HepG2 (cell line): ENCODE data around the gene TADA2B. TPM values are rescaled to one million over a fixed set of nuclear protein-coding genes. Genes with fewer than 3 reads are reported as not detected.

Experiments
- ELF1 ChIP-seq: sonication (generic); formaldehyde crosslinking; IDR thresholded peaks from 2 replicates; pipeline ENCODE4 v1.4.0; 2020; ENCODE audit warnings: missing genetic modification reagents
- ERF ChIP-seq: IDR thresholded peaks from 2 replicates; pipeline ENCODE4 v1.6.1; 2018; ENCODE audit warnings: missing biosample characterization, missing genetic modification reagents
- HES4 ChIP-seq: sonication (generic); formaldehyde crosslinking; IDR thresholded peaks from 2 replicates; pipeline ENCODE4 v1.9.0; 2021; ENCODE audit warnings: mild to moderate bottlenecking, missing genetic modification reagents, borderline replicate concordance
- NFE2 ChIP-seq: sonication (generic); formaldehyde crosslinking; IDR thresholded peaks from 2 replicates; pipeline ENCODE4 v1.4.0; 2020; ENCODE audit warnings: missing genetic modification reagents
- PAF1 ChIP-seq: IDR thresholded peaks from 2 replicates; pipeline ENCODE4 v1.6.1; 2016; ENCODE audit warnings: missing genetic modification reagents, missing compliant biosample characterization
- RAD51 ChIP-seq: fragments of 450-650 bp; IDR thresholded peaks from 2 replicates; pipeline ENCODE4 v1.6.1; 2016; ENCODE audit warnings: borderline replicate concordance
- ZNF124 ChIP-seq: sonication (generic); formaldehyde crosslinking; IDR thresholded peaks from 2 replicates; pipeline ENCODE4 v1.4.0; 2020; ENCODE audit warnings: missing genetic modification reagents
- ZNF446 ChIP-seq: sonication (generic); formaldehyde crosslinking; IDR thresholded peaks from 2 replicates; pipeline ENCODE4 v1.5.0; 2020; ENCODE audit warnings: mild to moderate bottlenecking, missing genetic modification reagents
- ZNF510 ChIP-seq: sonication (generic); formaldehyde crosslinking; IDR thresholded peaks from 2 replicates; pipeline ENCODE4 v1.4.0; 2020; ENCODE audit warnings: low read depth, mild to moderate bottlenecking, missing genetic modification reagents
- ZNF605 ChIP-seq: sonication (generic); formaldehyde crosslinking; IDR thresholded peaks from 2 replicates; pipeline ENCODE4 v1.8.0; 2022; ENCODE audit warnings: mild to moderate bottlenecking, missing genetic modification reagents
- ZZZ3 ChIP-seq: sonication (generic); formaldehyde crosslinking; IDR thresholded peaks from 2 replicates; pipeline ENCODE4 v1.4.0; 2020; ENCODE audit warnings: missing genetic modification reagents, mild to moderate bottlenecking, borderline replicate concordance
- polyA plus RNA-seq, 8 experiments: library from polyadenylated mRNA; depleted of rRNA in 3 of 8; stranded (reverse) in 7 of 8; unstranded in 1 of 8; fragments of >200 nt; fragmentation: Illumina TruSeq in 4 of 8; extraction: Trizol in 4 of 8; gene quantifications; 2 replicates each; pipeline versions ENCODE4 v1.2.1 to v1.2.3, GENCODE V29; 2011 to 2016; ENCODE audit warnings: low read depth in 4 of 8, missing spikeins in 1 of 8, mixed read lengths in 1 of 8; ENCODE audit not compliant: insufficient read depth in 1 of 8
- total RNA-seq, 5 experiments: library from RNA; depleted of rRNA; stranded (reverse); fragments of >200 nt; fragmentation: Illumina TruSeq; extraction: Trizol; gene quantifications; 2 replicates each; pipeline ENCODE4 v1.2.3, GENCODE V29; 2016; ENCODE audit warnings: low read depth in 1 of 5
- TF ChIP-seq, protein P1 (sequence below), 2 experiments: fragments of 450-650 bp in 1 of 2; sonication (generic) in 1 of 2; formaldehyde crosslinking in 1 of 2; IDR thresholded peaks; 2 replicates each; pipeline versions ENCODE4 v1.6.1 to v1.8.0; 2016 to 2022; ENCODE audit warnings: antibody characterized with exemption in 1 of 2, mild to moderate bottlenecking in 1 of 2, missing genetic modification reagents in 1 of 2
- TF ChIP-seq, protein P2 (sequence below): sonication (generic); formaldehyde crosslinking; conservative IDR thresholded peaks from 2 replicates; pipeline ENCODE4 v1.4.0; 2020; ENCODE audit warnings: missing genetic modification reagents
- TF ChIP-seq, protein P3 (sequence below): sonication (generic); IDR thresholded peaks from 2 replicates; pipeline ENCODE4 v1.6.1; 2016; ENCODE audit warnings: low read depth, borderline replicate concordance
- TF ChIP-seq, protein P4 (sequence below): sonication (generic); formaldehyde crosslinking; IDR thresholded peaks from 2 replicates; pipeline ENCODE4 v1.4.0; 2020; ENCODE audit warnings: mild to moderate bottlenecking, low read depth, missing genetic modification reagents

Gene TADA2B
- total and polyA plus RNA-seq, 2 of the 13 experiments (the other 11 are each of a cell fraction or from before 2014, with no cell fraction given) = 4.6 to 8.9 TPM

DNA sequence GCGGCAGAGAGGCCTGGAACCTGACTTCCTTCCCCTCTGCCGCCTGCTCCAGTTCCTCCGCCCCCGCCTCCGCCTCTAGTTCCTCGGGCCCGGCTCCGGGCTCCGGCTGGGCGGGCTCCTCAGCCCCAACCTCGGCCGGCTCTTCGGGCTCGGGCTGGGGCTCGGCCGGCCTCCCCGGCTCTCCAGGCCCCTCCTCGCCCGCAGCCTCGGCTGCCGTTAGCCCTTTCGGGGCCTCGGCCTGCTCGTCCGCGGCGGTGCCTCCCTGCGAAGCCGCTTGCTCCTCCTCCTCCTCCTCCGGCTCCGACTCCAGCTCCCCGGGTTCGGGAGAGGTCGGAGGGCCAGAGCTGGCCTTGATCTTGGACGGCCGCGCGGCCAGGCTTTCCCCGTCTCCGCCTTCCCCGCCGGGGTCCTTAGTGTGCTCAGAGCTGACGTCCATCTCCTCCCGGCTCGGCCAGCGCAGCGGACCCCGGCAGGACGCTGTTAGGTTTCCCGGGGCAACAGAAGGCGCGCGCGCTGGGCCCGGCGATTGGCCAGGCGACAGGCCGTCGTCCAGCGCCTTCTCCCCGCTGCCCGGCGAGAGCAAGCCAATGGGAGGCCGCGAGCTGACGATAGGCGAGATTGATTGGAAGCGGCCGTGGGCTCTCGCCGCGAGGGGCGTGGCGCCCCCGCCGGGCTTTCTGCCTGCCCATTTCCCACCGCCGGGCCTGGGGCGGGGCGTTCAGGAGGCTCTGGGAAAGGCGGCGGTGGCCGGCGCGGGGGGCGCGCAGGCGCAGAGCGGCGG, 479 bp upstream of the TADA2B start (continued):
- TF ChIP-seq, protein P1, sequence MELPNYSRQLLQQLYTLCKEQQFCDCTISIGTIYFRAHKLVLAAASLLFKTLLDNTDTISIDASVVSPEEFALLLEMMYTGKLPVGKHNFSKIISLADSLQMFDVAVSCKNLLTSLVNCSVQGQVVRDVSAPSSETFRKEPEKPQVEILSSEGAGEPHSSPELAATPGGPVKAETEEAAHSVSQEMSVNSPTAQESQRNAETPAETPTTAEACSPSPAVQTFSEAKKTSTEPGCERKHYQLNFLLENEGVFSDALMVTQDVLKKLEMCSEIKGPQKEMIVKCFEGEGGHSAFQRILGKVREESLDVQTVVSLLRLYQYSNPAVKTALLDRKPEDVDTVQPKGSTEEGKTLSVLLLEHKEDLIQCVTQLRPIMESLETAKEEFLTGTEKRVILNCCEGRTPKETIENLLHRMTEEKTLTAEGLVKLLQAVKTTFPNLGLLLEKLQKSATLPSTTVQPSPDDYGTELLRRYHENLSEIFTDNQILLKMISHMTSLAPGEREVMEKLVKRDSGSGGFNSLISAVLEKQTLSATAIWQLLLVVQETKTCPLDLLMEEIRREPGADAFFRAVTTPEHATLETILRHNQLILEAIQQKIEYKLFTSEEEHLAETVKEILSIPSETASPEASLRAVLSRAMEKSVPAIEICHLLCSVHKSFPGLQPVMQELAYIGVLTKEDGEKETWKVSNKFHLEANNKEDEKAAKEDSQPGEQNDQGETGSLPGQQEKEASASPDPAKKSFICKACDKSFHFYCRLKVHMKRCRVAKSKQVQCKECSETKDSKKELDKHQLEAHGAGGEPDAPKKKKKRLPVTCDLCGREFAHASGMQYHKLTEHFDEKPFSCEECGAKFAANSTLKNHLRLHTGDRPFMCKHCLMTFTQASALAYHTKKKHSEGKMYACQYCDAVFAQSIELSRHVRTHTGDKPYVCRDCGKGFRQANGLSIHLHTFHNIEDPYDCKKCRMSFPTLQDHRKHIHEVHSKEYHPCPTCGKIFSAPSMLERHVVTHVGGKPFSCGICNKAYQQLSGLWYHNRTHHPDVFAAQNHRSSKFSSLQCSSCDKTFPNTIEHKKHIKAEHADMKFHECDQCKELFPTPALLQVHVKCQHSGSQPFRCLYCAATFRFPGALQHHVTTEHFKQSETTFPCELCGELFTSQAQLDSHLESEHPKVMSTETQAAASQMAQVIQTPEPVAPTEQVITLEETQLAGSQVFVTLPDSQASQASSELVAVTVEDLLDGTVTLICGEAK (IDR thresholded peaks at IDR 0.05) = no peak
- TF ChIP-seq, protein P1 (CRISPR knock-in tag; IDR thresholded peaks at IDR 0.05) = no peak
- TF ChIP-seq ZNF510 (CRISPR knock-in tag) = no peak
- TF ChIP-seq, protein P2, sequence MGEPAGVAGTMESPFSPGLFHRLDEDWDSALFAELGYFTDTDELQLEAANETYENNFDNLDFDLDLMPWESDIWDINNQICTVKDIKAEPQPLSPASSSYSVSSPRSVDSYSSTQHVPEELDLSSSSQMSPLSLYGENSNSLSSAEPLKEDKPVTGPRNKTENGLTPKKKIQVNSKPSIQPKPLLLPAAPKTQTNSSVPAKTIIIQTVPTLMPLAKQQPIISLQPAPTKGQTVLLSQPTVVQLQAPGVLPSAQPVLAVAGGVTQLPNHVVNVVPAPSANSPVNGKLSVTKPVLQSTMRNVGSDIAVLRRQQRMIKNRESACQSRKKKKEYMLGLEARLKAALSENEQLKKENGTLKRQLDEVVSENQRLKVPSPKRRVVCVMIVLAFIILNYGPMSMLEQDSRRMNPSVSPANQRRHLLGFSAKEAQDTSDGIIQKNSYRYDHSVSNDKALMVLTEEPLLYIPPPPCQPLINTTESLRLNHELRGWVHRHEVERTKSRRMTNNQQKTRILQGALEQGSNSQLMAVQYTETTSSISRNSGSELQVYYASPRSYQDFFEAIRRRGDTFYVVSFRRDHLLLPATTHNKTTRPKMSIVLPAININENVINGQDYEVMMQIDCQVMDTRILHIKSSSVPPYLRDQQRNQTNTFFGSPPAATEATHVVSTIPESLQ (CRISPR knock-in tag) = no peak
- TF ChIP-seq ZNF605 (CRISPR knock-in tag) = no peak
- TF ChIP-seq ZNF124 = no peak
- TF ChIP-seq RAD51 = no peak
- peak; percentile 68; the same call in 1 of the 2 replicates for TF ChIP-seq ZNF446 (CRISPR knock-in tag)
- TF ChIP-seq ERF (CRISPR knock-in tag) = no peak; the same call in 1 of the 2 replicates
- TF ChIP-seq, protein P3, sequence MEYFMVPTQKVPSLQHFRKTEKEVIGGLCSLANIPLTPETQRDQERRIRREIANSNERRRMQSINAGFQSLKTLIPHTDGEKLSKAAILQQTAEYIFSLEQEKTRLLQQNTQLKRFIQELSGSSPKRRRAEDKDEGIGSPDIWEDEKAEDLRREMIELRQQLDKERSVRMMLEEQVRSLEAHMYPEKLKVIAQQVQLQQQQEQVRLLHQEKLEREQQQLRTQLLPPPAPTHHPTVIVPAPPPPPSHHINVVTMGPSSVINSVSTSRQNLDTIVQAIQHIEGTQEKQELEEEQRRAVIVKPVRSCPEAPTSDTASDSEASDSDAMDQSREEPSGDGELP = peak; percentile 50; the same call in 1 of the 2 replicates
- TF ChIP-seq ELF1 (CRISPR knock-in tag) = no peak
- TF ChIP-seq, protein P4, sequence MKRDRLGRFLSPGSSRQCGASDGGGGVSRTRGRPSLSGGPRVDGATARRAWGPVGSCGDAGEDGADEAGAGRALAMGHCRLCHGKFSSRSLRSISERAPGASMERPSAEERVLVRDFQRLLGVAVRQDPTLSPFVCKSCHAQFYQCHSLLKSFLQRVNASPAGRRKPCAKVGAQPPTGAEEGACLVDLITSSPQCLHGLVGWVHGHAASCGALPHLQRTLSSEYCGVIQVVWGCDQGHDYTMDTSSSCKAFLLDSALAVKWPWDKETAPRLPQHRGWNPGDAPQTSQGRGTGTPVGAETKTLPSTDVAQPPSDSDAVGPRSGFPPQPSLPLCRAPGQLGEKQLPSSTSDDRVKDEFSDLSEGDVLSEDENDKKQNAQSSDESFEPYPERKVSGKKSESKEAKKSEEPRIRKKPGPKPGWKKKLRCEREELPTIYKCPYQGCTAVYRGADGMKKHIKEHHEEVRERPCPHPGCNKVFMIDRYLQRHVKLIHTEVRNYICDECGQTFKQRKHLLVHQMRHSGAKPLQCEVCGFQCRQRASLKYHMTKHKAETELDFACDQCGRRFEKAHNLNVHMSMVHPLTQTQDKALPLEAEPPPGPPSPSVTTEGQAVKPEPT (CRISPR knock-in tag) = no peak
- TF ChIP-seq HES4 (CRISPR knock-in tag) = peak; percentile 71
- no peak for TF ChIP-seq PAF1 (CRISPR knock-in tag)
- TF ChIP-seq ZZZ3 (CRISPR knock-in tag) = no peak
- TF ChIP-seq NFE2 = no peak
